Esophagus squamous epithelium (tissue), 4 donors: Measurements from ENCODE around the gene BCAP29.

Experiments used
- POLR2A ChIP-seq, 4 donors: fragments of 450-650 bp; IDR thresholded peaks; one replicate each; pipeline ENCODE4 v1.6.1; 2017; ENCODE audit warnings: antibody characterized with exemption in 4 of 4, mild to moderate bottlenecking in 4 of 4, moderate library complexity in 3 of 4
- TF ChIP-seq, protein P1 (sequence below), 6 experiments: fragments of 450-650 bp in 4 of 6; fragments of 200-600 bp in 2 of 6; sonication (generic) in 2 of 6; IDR thresholded peaks; one replicate each; pipeline ENCODE4 v1.5.1; 2016 to 2019; ENCODE audit warnings: antibody characterized with exemption in 6 of 6, mild to moderate bottlenecking in 4 of 6, moderate library complexity in 4 of 6

DNA sequence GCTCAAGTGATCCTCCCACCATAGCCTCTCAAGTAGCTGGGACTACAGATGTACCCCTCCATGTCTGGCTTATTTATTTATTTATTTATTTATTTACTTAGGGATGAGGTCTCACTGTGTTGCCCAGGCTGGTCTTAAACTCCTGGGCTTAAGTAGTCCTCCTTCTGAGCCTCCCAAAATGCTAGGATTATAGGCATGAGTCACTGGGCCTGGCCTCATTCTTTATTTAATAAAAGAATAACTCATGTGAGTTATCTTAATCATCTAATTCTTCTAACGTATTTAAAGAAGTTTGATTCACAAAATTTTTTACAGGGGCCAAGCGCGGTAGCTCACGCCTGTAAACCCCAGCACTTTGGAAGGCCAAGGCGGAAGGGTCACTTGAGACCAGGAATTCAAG lies 72.6 kb downstream of the BCAP29 start:
- TF ChIP-seq, protein P1, sequence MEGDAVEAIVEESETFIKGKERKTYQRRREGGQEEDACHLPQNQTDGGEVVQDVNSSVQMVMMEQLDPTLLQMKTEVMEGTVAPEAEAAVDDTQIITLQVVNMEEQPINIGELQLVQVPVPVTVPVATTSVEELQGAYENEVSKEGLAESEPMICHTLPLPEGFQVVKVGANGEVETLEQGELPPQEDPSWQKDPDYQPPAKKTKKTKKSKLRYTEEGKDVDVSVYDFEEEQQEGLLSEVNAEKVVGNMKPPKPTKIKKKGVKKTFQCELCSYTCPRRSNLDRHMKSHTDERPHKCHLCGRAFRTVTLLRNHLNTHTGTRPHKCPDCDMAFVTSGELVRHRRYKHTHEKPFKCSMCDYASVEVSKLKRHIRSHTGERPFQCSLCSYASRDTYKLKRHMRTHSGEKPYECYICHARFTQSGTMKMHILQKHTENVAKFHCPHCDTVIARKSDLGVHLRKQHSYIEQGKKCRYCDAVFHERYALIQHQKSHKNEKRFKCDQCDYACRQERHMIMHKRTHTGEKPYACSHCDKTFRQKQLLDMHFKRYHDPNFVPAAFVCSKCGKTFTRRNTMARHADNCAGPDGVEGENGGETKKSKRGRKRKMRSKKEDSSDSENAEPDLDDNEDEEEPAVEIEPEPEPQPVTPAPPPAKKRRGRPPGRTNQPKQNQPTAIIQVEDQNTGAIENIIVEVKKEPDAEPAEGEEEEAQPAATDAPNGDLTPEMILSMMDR (IDR thresholded peaks at IDR 0.05), result no peak
- TF ChIP-seq POLR2A (IDR thresholded peaks at IDR 0.05), result no peak
